Liver (tissue), 9 donors: ENCODE data around the gene NAGA. TPM values are rescaled to one million over a fixed set of nuclear protein-coding genes. Genes with fewer than 3 reads are reported as not detected.

Source experiments
- DNase-seq: peaks from one replicate; pipeline ENCODE4 v3.0.0-alpha.2; 2017; ENCODE audit warnings: low spot score
- H3K27ac ChIP-seq, 2 donors: one replicate each; pipeline ENCODE4 v1.7.0; 2013; ENCODE audit warnings: inconsistent platforms in 2 of 2, low read length in 2 of 2, control low read depth in 1 of 2, low read depth in 1 of 2, mild to moderate bottlenecking in 1 of 2
- H3K27me3 ChIP-seq, 4 donors: one replicate each; pipeline versions ENCODE4 v1.6.1 to v1.7.0; 2013; ENCODE audit warnings: low read length in 3 of 4, inconsistent platforms in 1 of 4, mild to moderate bottlenecking in 1 of 4, moderate library complexity in 1 of 4; ENCODE audit not compliant: control insufficient read depth in 4 of 4, insufficient read depth in 4 of 4
- H3K36me3 ChIP-seq, 4 donors: one replicate each; pipeline versions ENCODE4 v1.6.1 to v1.7.0; 2013; ENCODE audit warnings: low read length in 3 of 4, mild to moderate bottlenecking in 3 of 4, low read depth in 1 of 4, moderate library complexity in 1 of 4; ENCODE audit not compliant: control insufficient read depth in 4 of 4, insufficient read depth in 3 of 4
- H3K4me1 ChIP-seq, 4 donors: one replicate each; pipeline versions ENCODE4 v1.6.1 to v1.7.0; 2013; ENCODE audit warnings: low read length in 3 of 4, mild to moderate bottlenecking in 3 of 4, moderate library complexity in 1 of 4; ENCODE audit not compliant: control insufficient read depth in 4 of 4, insufficient read depth in 4 of 4
- H3K4me3 ChIP-seq, 3 donors: one replicate each; pipeline versions ENCODE4 v1.6.1 to v1.7.0; 2013; ENCODE audit warnings: low read length in 3 of 3, control low read depth in 1 of 3, low read depth in 1 of 3, mild to moderate bottlenecking in 1 of 3
- H3K9ac ChIP-seq, 2 donors: one replicate each; pipeline ENCODE4 v1.7.0; 2013; ENCODE audit warnings: low read length in 2 of 2, mild to moderate bottlenecking in 2 of 2, moderate library complexity in 2 of 2, control low read depth in 1 of 2, low read depth in 1 of 2
- H3K9me3 ChIP-seq, 4 donors: one replicate each; pipeline versions ENCODE4 v1.6.1 to v1.7.0; 2013; ENCODE audit warnings: low read length in 3 of 4; ENCODE audit not compliant: control insufficient read depth in 4 of 4
- ATF3 ChIP-seq: IDR thresholded peaks from 2 replicates; pipeline ENCODE4 v1.6.1; 2016; ENCODE audit warnings: antibody characterized with exemption
- CTCF ChIP-seq: fragments of 150-350 bp; IDR thresholded peaks from 2 replicates; pipeline ENCODE4 v1.5.1; 2017; ENCODE audit warnings: improper control_type of control experiment, low read depth, low read length; ENCODE audit not compliant: missing input control
- FOXA1 ChIP-seq: IDR thresholded peaks from 2 replicates; pipeline ENCODE4 v1.6.1; 2016; ENCODE audit warnings: antibody characterized with exemption
- FOXA2 ChIP-seq: IDR thresholded peaks from 2 replicates; pipeline ENCODE4 v1.6.1; 2016; ENCODE audit warnings: antibody characterized with exemption
- GABPA ChIP-seq, 2 donors: IDR thresholded peaks in 1 of 2; conservative IDR thresholded peaks in 1 of 2; 2 replicates each; pipeline ENCODE4 v1.6.1; 2016; ENCODE audit warnings: antibody characterized with exemption in 2 of 2, mild to moderate bottlenecking in 1 of 2, moderate library complexity in 1 of 2
- HNF4A ChIP-seq, 2 donors: conservative IDR thresholded peaks; 2 replicates each; pipeline ENCODE4 v1.6.1; 2016; ENCODE audit warnings: antibody characterized with exemption in 2 of 2, mild to moderate bottlenecking in 2 of 2
- NR2F2 ChIP-seq: IDR thresholded peaks from 2 replicates; pipeline ENCODE4 v1.6.1; 2016; ENCODE audit warnings: antibody characterized with exemption
- RXRA ChIP-seq, 2 donors: IDR thresholded peaks; 2 replicates each; pipeline ENCODE4 v1.6.1; 2017 to 2018; ENCODE audit warnings: antibody characterized with exemption in 2 of 2, mild to moderate bottlenecking in 1 of 2
- SP1 ChIP-seq: IDR thresholded peaks from 2 replicates; pipeline ENCODE4 v1.6.1; 2018; ENCODE audit warnings: antibody characterized with exemption, mild to moderate bottlenecking
- TAF1 ChIP-seq: conservative IDR thresholded peaks from 2 replicates; pipeline ENCODE4 v1.6.1; 2016; ENCODE audit warnings: antibody characterized with exemption, mild to moderate bottlenecking
- YY1 ChIP-seq: IDR thresholded peaks from 2 replicates; pipeline ENCODE4 v1.6.1; 2016; ENCODE audit warnings: antibody characterized with exemption, mild to moderate bottlenecking
- WGBS: extraction: QIAGEN DNeasy Blood & Tissue Kit; methylation state at CpG from one replicate; pipeline ENCODE4 v1.1.7; 2013; 5-methylcytosine and 5-hydroxymethylcytosine counted together
- polyA plus RNA-seq, 2 donors: library from polyadenylated mRNA; stranded (reverse) in 1 of 2; unstranded in 1 of 2; fragments of 200-250 nt in 1 of 2; fragments of >200 nt in 1 of 2; fragmentation: Nextera tagmentation in 1 of 2; extraction: Ambion mirVana in 1 of 2; gene quantifications; one replicate each; pipeline versions ENCODE4 v1.2.1 to v1.2.3, GENCODE V29; 2013 to 2015
- total RNA-seq, 2 donors: library from RNA; depleted of rRNA; stranded (reverse); fragments of >200 nt; gene quantifications; one replicate each; pipeline ENCODE4 v1.2.3, GENCODE V29; 2014
- donor health status: healthy.
- donor health status: healthy.
- donor health status: healthy.
- donor health status: healthy.
- donor health status: healthy.

Gene NAGA
- total and polyA plus RNA-seq, 4 donors = 12.8 to 33.9 (median 23.9) TPM

GRCh38 chr22:42066126-42066761, 4.4 kb downstream of the NAGA start:
- Histone ChIP-seq H3K9me3 (no peaks in the 10 kb centered on the region), H3K4me3 (no peak overlapping the region), H3K36me3 (peaks cover 1 to 24% (median 8%) of the 10 kb centered on the region in 4 donors), H3K4me1 (peaks cover 5 to 46% (median 37%) of the 10 kb centered on the region in 4 donors), H3K9ac (no peak overlapping the region), H3K27me3 (no peaks in the 10 kb centered on the region), H3K27ac (no peak overlapping the region)
- WGBS = 97% methylated on average over 7 of the region's 7 CpGs
- TF ChIP-seq YY1 (no peak), CTCF (no peak), SP1 (no peak), RXRA (IDR thresholded peaks at IDR 0.05) (no peak), ATF3 (no peak), HNF4A (conservative IDR thresholded peaks at IDR 0.05) (no peak), FOXA2 (no peak), TAF1 (no peak), FOXA1 (no peak), GABPA (IDR thresholded peaks at IDR 0.05 in 1 of 2, conservative IDR thresholded peaks at IDR 0.05 in 1 of 2) (no peak), NR2F2 (no peak)
- no peak for DNase-seq

GRCh38 chr22:42065438-42066125, 5.0 kb downstream of the NAGA start:
- DNase-seq = no peak

More at GRCh38 chr22:42065438-42066125, 5.0 kb downstream of the NAGA start:
- Histone ChIP-seq H3K4me3 (no peak overlapping the region), H3K36me3 (peaks cover 2 to 29% (median 10%) of the 10 kb centered on the region in 4 donors), H3K27ac (peak overlapping the region in 1 of 2 donors; percentile 66), H3K9ac (no peak overlapping the region), H3K4me1 (peaks cover 5 to 41% (median 34%) of the 10 kb centered on the region in 4 donors), H3K9me3 (no peaks in the 10 kb centered on the region), H3K27me3 (no peaks in the 10 kb centered on the region)
- TF ChIP-seq TAF1 (no peak), HNF4A (conservative IDR thresholded peaks at IDR 0.05) (peak; percentile 29 to 53), CTCF (no peak)
- 77% methylated on average over 13 of the region's 13 CpGs for WGBS
